ENCODE data around the gene DUOX2. TPM values are rescaled to one million over a fixed set of nuclear protein-coding genes. Genes with fewer than 3 reads are reported as not detected.
"Not testable (repeated sequence)": the region's sequence is repeated elsewhere in the genome, so short reads cannot be mapped to it uniquely, and the experiment has no call there.

DUOX2 gene
- total and polyA plus RNA-seq, 4 donors: 0.03 to 2.6 (median 0.39) TPM

GRCh38 chr15:45052676-45053075, 61.3 kb downstream of the DUOX2 start:
- WGBS, 2 donors: 96 to 99% methylated on average over 3 of the region's 3 CpGs
- H3K9me3 ChIP-seq (ENCODE audit: control insufficient read depth, low read length); H3K4me1 ChIP-seq (ENCODE audit: control insufficient read depth in 1 of 2, insufficient read depth in 2 of 2, low read length in 2 of 2); H3K27ac ChIP-seq (ENCODE audit: low read depth in 1 of 2, low read length in 2 of 2); intact Hi-C loops (cut with DNase I); H3K36me3 ChIP-seq (ENCODE audit: control insufficient read depth in 1 of 2, insufficient read depth in 2 of 2, low read length in 1 of 2); ATAC-seq (ENCODE audit: low FRiP score); H3K27me3 ChIP-seq (ENCODE audit: control insufficient read depth in 1 of 2, insufficient read depth in 2 of 2, low read length in 1 of 2); DNase-seq; H3K4me3 ChIP-seq (ENCODE audit: low read length in 2 of 2): not testable (repeated sequence)

DNA sequence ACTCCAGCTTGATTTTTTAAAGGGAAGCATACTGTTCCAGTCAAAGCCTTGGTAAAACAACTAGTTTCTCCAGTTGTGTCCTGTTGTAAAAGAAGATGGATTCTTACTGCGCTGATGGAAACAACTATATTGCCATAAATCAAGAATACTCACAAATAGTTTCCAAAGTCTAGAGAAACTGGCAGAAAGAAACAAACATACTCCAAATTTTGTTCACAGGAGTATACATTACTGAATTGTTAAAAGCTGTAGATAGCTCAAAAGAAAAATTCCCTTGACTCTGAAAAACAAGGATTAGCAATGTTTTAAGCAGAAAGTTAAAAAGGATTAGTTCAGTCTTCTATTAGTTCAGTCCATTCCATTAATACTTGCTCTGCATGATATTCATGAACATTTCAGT, 63.4 kb downstream of the DUOX2 start:
- intact Hi-C loops (cut with DNase I): no loop called here
- DNase-seq (no peak), ATAC-seq (ENCODE audit: low FRiP score) (no peak)
- Histone ChIP-seq H3K4me1 (ENCODE audit: control insufficient read depth in 1 of 2, insufficient read depth in 2 of 2, low read length in 2 of 2) (peaks cover 2 to 8% of the 10 kb centered on the region in 2 donors), H3K27ac (ENCODE audit: low read depth in 1 of 2, low read length in 2 of 2) (no peak overlapping the region), H3K27me3 (ENCODE audit: control insufficient read depth in 1 of 2, insufficient read depth in 2 of 2, low read length in 1 of 2) (no peaks in the 10 kb centered on the region), H3K36me3 (ENCODE audit: control insufficient read depth in 1 of 2, insufficient read depth in 2 of 2, low read length in 1 of 2) (no peaks in the 10 kb centered on the region), H3K4me3 (ENCODE audit: low read length in 2 of 2) (no peak overlapping the region), H3K9me3 (ENCODE audit: control insufficient read depth, low read length) (no peaks in the 10 kb centered on the region)
- WGBS, 2 donors: 91 to 98% methylated on average over 1 of the region's 1 CpG

GRCh38 chr15:45048794-45049631, 65.0 kb downstream of the DUOX2 start:
- Histone ChIP-seq H3K27me3 (ENCODE audit: control insufficient read depth in 1 of 2, insufficient read depth in 2 of 2, low read length in 1 of 2) (no peaks in the 10 kb centered on the region), H3K27ac (ENCODE audit: low read depth in 1 of 2, low read length in 2 of 2) (peak overlapping the region; percentile 30 to 56), H3K9me3 (ENCODE audit: control insufficient read depth, low read length) (no peaks in the 10 kb centered on the region), H3K36me3 (ENCODE audit: control insufficient read depth in 1 of 2, insufficient read depth in 2 of 2, low read length in 1 of 2) (no peaks in the 10 kb centered on the region), H3K4me3 (ENCODE audit: low read length in 2 of 2) (no peak overlapping the region), H3K4me1 (ENCODE audit: control insufficient read depth in 1 of 2, insufficient read depth in 2 of 2, low read length in 2 of 2) (peaks cover 2 to 8% of the 10 kb centered on the region in 2 donors)
- intact Hi-C loops (cut with DNase I): no loop called here
- DNase-seq (no peak), ATAC-seq (ENCODE audit: low FRiP score) (peak; percentile 36)
- 22 to 24% methylated on average over 7 of the region's 7 CpGs for WGBS, 2 donors

- H3K4me3 ChIP-seq (ENCODE audit: low read length in 2 of 2); ATAC-seq (ENCODE audit: low FRiP score); H3K36me3 ChIP-seq (ENCODE audit: control insufficient read depth in 1 of 2, insufficient read depth in 2 of 2, low read length in 1 of 2); H3K27me3 ChIP-seq (ENCODE audit: control insufficient read depth in 1 of 2, insufficient read depth in 2 of 2, low read length in 1 of 2); H3K4me1 ChIP-seq (ENCODE audit: control insufficient read depth in 1 of 2, insufficient read depth in 2 of 2, low read length in 2 of 2); H3K9me3 ChIP-seq (ENCODE audit: control insufficient read depth, low read length); DNase-seq; intact Hi-C loops (cut with DNase I); H3K27ac ChIP-seq (ENCODE audit: low read depth in 1 of 2, low read length in 2 of 2): not testable (repeated sequence)
- 95 to 96% methylated on average over 4 of the region's 4 CpGs for WGBS, 2 donors
Measured at GRCh38 chr15:45048449-45048793, 65.6 kb downstream of the DUOX2 start.

DNA sequence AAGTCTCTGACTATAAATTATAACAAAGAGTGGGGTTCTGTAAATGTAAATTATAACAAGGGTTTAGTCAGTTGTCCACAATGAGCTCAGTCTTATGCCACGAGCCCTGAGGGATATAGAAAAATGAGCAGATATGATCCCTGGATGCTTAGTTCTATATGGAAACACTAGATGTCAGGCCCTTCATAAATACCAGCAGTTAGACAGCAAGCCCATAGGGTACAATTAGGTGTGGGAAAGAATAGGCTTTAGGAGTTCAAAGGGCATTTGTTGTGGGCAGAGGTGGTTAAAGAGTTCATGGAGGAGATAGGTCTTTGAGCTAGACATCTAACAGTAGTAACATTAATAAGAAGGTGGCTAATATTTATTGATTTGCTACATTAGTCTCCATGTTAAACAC, 69.7 kb downstream of the DUOX2 start:
- ATAC-seq (ENCODE audit: low FRiP score); DNase-seq; H3K27me3 ChIP-seq (ENCODE audit: control insufficient read depth in 1 of 2, insufficient read depth in 2 of 2, low read length in 1 of 2); H3K4me3 ChIP-seq (ENCODE audit: low read length in 2 of 2); H3K9me3 ChIP-seq (ENCODE audit: control insufficient read depth, low read length); intact Hi-C loops (cut with DNase I); H3K36me3 ChIP-seq (ENCODE audit: control insufficient read depth in 1 of 2, insufficient read depth in 2 of 2, low read length in 1 of 2); H3K27ac ChIP-seq (ENCODE audit: low read depth in 1 of 2, low read length in 2 of 2); H3K4me1 ChIP-seq (ENCODE audit: control insufficient read depth in 1 of 2, insufficient read depth in 2 of 2, low read length in 2 of 2): not testable (repeated sequence)
- 91 to 96% methylated on average over 1 of the region's 1 CpG for WGBS, 2 donors

DNA sequence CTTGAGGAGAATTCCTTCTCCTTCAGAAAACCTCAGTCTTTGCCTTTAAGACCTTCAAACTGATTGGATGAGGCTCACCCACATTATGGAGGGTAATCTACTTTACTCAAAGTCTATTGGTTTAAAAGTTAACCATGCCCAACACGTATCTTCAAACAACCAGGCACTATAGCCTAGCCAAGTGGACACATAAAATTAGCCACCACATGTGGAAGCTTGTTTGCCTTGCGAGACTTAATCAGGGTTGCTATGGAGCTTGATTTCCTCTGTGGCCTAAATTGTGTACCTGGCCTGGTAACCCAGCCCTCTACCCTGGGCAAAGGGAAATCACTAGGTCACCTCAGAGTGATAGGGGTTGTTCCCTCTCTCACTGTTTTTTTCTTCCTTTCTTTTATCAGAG, 71.1 kb downstream of the DUOX2 start:
- H3K4me1 ChIP-seq (ENCODE audit: control insufficient read depth in 1 of 2, insufficient read depth in 2 of 2, low read length in 2 of 2); ATAC-seq (ENCODE audit: low FRiP score); H3K27ac ChIP-seq (ENCODE audit: low read depth in 1 of 2, low read length in 2 of 2); H3K4me3 ChIP-seq (ENCODE audit: low read length in 2 of 2); DNase-seq; H3K9me3 ChIP-seq (ENCODE audit: control insufficient read depth, low read length); intact Hi-C loops (cut with DNase I); H3K36me3 ChIP-seq (ENCODE audit: control insufficient read depth in 1 of 2, insufficient read depth in 2 of 2, low read length in 1 of 2); H3K27me3 ChIP-seq (ENCODE audit: control insufficient read depth in 1 of 2, insufficient read depth in 2 of 2, low read length in 1 of 2): not testable (repeated sequence)
- 93 to 100% methylated on average over 2 of the region's 2 CpGs for WGBS, 2 donors

Other genes with a start within 250 kb of the DUOX2 start
- not detected for gene TERB2, start 157.5 kb downstream of the DUOX2 start, total RNA-seq
- gene TERB2, start 157.5 kb downstream of the DUOX2 start, polyA plus RNA-seq: not detected
- 1 to 10 TPM; 6.7 to 6.8 TPM for gene SORD, start 91.0 kb downstream of the DUOX2 start, total RNA-seq
- gene SORD, start 91.0 kb downstream of the DUOX2 start, polyA plus RNA-seq: 1 to 10 TPM; 5.7 to 7.1 TPM
- gene DUOXA2, start 154 bp upstream of the DUOX2 start, total RNA-seq: not detected
- under 1 TPM in 1 of 2 donors, not detected in 1; 0.13 TPM for gene DUOXA2, start 154 bp upstream of the DUOX2 start, polyA plus RNA-seq
- 1 to 10 TPM in 1 of 2 donors, under 1 TPM in 1; 0.23 to 4.9 TPM for gene DUOXA1, start 15.7 kb upstream of the DUOX2 start, total RNA-seq
- gene DUOXA1, start 15.7 kb upstream of the DUOX2 start, polyA plus RNA-seq: under 1 TPM; 0.38 to 0.43 TPM
- gene DUOX1, start 15.8 kb upstream of the DUOX2 start, total RNA-seq: 1 to 10 TPM in 1 of 2 donors, under 1 TPM in 1; 0.71 to 4.5 TPM
- gene DUOX1, start 15.8 kb upstream of the DUOX2 start, polyA plus RNA-seq: under 1 TPM; 0.13 to 0.46 TPM
- 10 to 100 TPM; 13.8 to 19.0 TPM for gene SHF, start 73.8 kb upstream of the DUOX2 start, total RNA-seq
- 10 to 100 TPM in 1 of 2 donors, 1 to 10 TPM in 1; 4.3 to 12.7 TPM for gene SHF, start 73.8 kb upstream of the DUOX2 start, polyA plus RNA-seq
- gene SLC28A2, start 138.1 kb upstream of the DUOX2 start, total RNA-seq: not detected
- gene SLC28A2, start 138.1 kb upstream of the DUOX2 start, polyA plus RNA-seq: 1 to 10 TPM in 1 of 2 donors, not detected in 1; 2.0 TPM

Measured in aorta (tissue), 5 donors.